ENCODE data around the gene SPNS1.

GRCh38 chr16:29024278-29024677 lies 49.7 kb downstream of the SPNS1 start:
- no peak for TF ChIP-seq CTCF (IDR thresholded peaks at IDR 0.05)
- TF ChIP-seq POLR2A (IDR thresholded peaks at IDR 0.05), result no peak

Data from heart left ventricle (tissue), 13 donors.